OCI-LY7 (cell line): Measurements from ENCODE around the gene TRAF3. TPM values are rescaled to one million over a fixed set of nuclear protein-coding genes. Genes with fewer than 3 reads are reported as not detected.

Experiments
- BruUV-seq: library from RNA; stranded (reverse); fragments of 400-500 nt; replicated peaks from 2 replicates; lab custom pipeline; 2021; lab: Mats Ljungman, UMichigan
- CTCF ChIA-PET: fragments of 300-600 bp; sonication (Branson Sonifier 250); formaldehyde crosslinking; loops from one replicate; lab custom pipeline; 2022; ENCODE audit warnings: antibody characterized with exemption; ENCODE audit not compliant: unreplicated experiment; lab: Charles Lee
- POLR2A ChIA-PET: fragments of 300-600 bp; sonication (Branson Sonifier 250); formaldehyde crosslinking; loops from one replicate; lab custom pipeline; 2022; ENCODE audit warnings: antibody characterized with exemption; lab: Charles Lee
- DNase-seq: peaks from one replicate; pipeline ENCODE4 v3.0.0-alpha.2; 2015; ENCODE audit warnings: low spot score
- H2AFZ ChIP-seq: fragments of 200-600 bp; sonication (generic), shearing (Covaris generic); 2 replicates; pipeline ENCODE4 v1.6.1; 2014; ENCODE audit warnings: mild to moderate bottlenecking, antibody characterized with exemption, low read length, moderate library complexity
- H3K27ac ChIP-seq: fragments of 200-600 bp; sonication (generic); 2 replicates; pipeline ENCODE4 v1.5.1; 2014; ENCODE audit warnings: mixed run types, low read depth, mild to moderate bottlenecking, moderate library complexity, low read length, inconsistent platforms; ENCODE audit not compliant: poor library complexity, severe bottlenecking
- H3K36me3 ChIP-seq: fragments of 200-600 bp; sonication (generic); 2 replicates; pipeline ENCODE4 v1.6.1; 2014; ENCODE audit warnings: mild to moderate bottlenecking, antibody characterized with exemption, low read length, moderate library complexity, mixed read lengths; ENCODE audit not compliant: insufficient read depth
- H3K4me1 ChIP-seq: fragments of 200-600 bp; sonication (generic); 2 replicates; pipeline ENCODE4 v1.5.1; 2014; ENCODE audit warnings: mild to moderate bottlenecking, low read length; ENCODE audit not compliant: insufficient read depth, poor library complexity, severe bottlenecking
- H3K4me2 ChIP-seq: fragments of 200-600 bp; sonication (generic); 2 replicates; pipeline ENCODE4 v1.6.1; 2014; ENCODE audit warnings: mild to moderate bottlenecking, low read length
- H3K4me3 ChIP-seq: fragments of 200-600 bp; sonication (generic); 2 replicates; pipeline ENCODE4 v1.5.1; 2014; ENCODE audit warnings: mild to moderate bottlenecking, low read depth, low read length; ENCODE audit not compliant: poor library complexity, severe bottlenecking
- H3K79me2 ChIP-seq: fragments of 200-600 bp; sonication (generic); 2 replicates; pipeline ENCODE4 v1.6.1; 2016; ENCODE audit warnings: low read depth, mild to moderate bottlenecking, low read length, moderate library complexity, mixed read lengths; ENCODE audit not compliant: insufficient read depth
- H3K9me2 ChIP-seq: fragments of 200-600 bp; sonication (generic); 2 replicates; pipeline ENCODE4 v1.6.1; 2016; ENCODE audit warnings: mild to moderate bottlenecking, low read length, mixed read lengths; ENCODE audit not compliant: insufficient read depth
- H3K9me3 ChIP-seq: fragments of 200-600 bp; sonication (generic); 2 replicates; pipeline ENCODE4 v1.6.1; 2014; ENCODE audit warnings: mild to moderate bottlenecking, mixed run types, low read length, mixed read lengths
- H4K20me1 ChIP-seq: fragments of 200-600 bp; sonication (generic); 2 replicates; pipeline ENCODE4 v1.6.1; 2014; ENCODE audit warnings: mild to moderate bottlenecking, antibody characterized with exemption, low read length, moderate library complexity, mixed read lengths; ENCODE audit not compliant: insufficient read depth
- EZH2phosphoT487 ChIP-seq: fragments of 200-600 bp; sonication (generic); IDR thresholded peaks from 2 replicates; pipeline ENCODE4 v1.6.1; 2018; ENCODE audit warnings: low read depth, borderline replicate concordance, mild to moderate bottlenecking, mixed run types, antibody characterized with exemption, low read length, moderate library complexity, mixed read lengths
- intact Hi-C: fragments of 100-400 bp; cut with micrococcal nuclease; formaldehyde crosslinking; loops from one replicate; pipeline ENCODE4 v1.10.0; 2022; ENCODE audit not compliant: unreplicated experiment
- total RNA-seq, 2 experiments: library from RNA; depleted of rRNA in 1 of 2; stranded (reverse); fragments of >200 nt in 1 of 2; shearing (Covaris generic) in 1 of 2; gene quantifications; 2 replicates each; pipeline ENCODE4 v1.2.3, GENCODE V29; 2014 to 2022
- TF ChIP-seq, protein P1 (sequence below): fragments of 200-600 bp; sonication (generic); conservative IDR thresholded peaks from 2 replicates; pipeline ENCODE4 v1.5.1; 2014; ENCODE audit warnings: mild to moderate bottlenecking, antibody characterized with exemption, low read length, moderate library complexity, mixed read lengths

The TRAF3 gene
- total RNA-seq, 2 experiments from 2014 or later: 0.82 to 2.9 TPM

DNA sequence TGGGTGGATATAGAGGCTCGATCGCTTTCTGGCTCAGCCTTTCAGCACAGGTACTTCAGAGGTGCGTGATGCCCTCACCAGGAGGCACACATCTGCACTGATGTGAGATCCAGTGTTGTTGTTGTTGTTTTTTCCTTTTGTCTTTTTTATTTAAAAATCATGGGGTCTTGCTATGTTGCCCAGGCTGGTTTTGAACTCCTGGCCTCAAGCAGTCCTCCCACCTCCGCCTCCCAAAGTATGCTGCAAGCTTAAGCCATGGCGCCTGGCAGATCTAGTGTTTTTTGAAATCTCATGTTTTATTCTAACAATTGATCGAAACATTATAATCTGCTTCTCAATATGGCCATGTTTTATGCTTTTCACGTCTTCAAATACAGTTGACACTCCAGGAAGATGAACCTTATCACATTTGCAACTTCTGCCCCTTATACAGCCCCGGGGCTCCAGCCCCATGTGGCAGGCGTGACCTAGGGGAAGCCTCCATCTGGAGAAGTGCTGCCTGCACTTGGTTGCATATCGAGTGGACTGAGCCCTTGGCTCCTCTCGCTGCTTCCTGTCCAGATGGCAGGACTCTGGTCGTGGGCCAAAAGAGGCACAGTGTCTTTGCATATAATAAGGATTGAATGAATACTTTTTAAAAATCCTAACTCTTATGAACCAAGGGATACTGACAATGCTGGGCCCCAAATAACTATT is 71.7 kb downstream of the TRAF3 start:
- intact Hi-C loops: no loop called here
- Histone ChIP-seq H3K36me3 (no peaks in the 10 kb centered on the region), H3K4me2 (no peak overlapping the region), H3K4me3 (no peak overlapping the region), H3K4me1 (no peaks in the 10 kb centered on the region), H4K20me1 (no peaks in the 10 kb centered on the region), H3K9me2 (no peaks in the 10 kb centered on the region; the same call in 1 of the 2 replicates), H3K79me2 (no peaks in the 10 kb centered on the region), H3K9me3 (no peaks in the 10 kb centered on the region), H2AFZ (no peak overlapping the region), H3K27ac (no peak overlapping the region)
- CTCF ChIA-PET: no interaction called here
- no TSS peak for BruUV-seq
- POLR2A ChIA-PET: no interaction called here
- no peak for TF ChIP-seq EZH2phosphoT487
- TF ChIP-seq, protein P1, sequence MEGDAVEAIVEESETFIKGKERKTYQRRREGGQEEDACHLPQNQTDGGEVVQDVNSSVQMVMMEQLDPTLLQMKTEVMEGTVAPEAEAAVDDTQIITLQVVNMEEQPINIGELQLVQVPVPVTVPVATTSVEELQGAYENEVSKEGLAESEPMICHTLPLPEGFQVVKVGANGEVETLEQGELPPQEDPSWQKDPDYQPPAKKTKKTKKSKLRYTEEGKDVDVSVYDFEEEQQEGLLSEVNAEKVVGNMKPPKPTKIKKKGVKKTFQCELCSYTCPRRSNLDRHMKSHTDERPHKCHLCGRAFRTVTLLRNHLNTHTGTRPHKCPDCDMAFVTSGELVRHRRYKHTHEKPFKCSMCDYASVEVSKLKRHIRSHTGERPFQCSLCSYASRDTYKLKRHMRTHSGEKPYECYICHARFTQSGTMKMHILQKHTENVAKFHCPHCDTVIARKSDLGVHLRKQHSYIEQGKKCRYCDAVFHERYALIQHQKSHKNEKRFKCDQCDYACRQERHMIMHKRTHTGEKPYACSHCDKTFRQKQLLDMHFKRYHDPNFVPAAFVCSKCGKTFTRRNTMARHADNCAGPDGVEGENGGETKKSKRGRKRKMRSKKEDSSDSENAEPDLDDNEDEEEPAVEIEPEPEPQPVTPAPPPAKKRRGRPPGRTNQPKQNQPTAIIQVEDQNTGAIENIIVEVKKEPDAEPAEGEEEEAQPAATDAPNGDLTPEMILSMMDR: no peak
- DNase-seq: no peak

DNA sequence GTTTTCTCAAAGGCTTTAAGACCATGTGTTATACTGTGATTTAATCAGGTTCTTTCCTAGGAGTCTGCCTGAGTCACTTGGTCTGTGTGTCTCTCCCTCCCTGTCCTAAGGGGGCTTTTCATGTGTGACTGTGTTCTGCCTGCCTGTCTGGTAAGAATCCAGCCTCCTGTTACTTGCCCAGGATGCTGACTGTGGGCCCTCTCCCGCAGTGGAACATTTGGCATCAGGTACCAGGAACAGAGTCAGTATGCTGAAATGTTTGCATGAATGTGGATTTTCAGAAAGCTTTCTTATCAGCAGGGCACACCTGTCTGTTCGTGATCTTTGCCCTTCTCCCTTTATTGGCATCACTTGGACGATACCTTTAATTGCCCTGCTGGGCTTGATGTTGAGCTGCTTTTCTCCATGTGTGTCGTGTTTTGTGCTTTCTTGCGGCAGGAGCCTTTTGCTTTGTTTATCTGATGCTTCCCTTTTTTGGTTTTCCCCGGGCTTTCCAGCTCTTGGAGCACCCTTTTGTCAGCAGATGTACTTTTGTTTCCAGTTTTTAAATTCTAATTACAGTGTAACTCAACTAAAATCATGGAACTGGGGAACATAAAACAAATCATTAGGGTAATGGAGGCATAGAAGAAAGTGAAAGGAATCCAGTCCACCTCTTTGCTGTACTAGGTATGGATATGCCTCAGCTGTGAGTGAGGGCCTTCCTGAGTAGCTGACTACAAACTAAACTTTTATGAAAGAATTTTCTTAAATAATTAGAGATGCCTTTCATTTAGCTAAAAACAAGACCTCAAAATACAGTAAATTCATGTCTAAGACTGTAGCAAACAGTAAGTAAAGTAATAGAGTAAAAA is 72.5 kb downstream of the TRAF3 start:
- Histone ChIP-seq H3K4me1 (no peaks in the 10 kb centered on the region), H3K9me3 (no peaks in the 10 kb centered on the region), H3K4me2 (no peak overlapping the region), H4K20me1 (no peaks in the 10 kb centered on the region), H3K4me3 (no peak overlapping the region), H3K27ac (no peak overlapping the region), H2AFZ (no peak overlapping the region), H3K36me3 (no peaks in the 10 kb centered on the region), H3K9me2 (no peaks in the 10 kb centered on the region; the same call in 1 of the 2 replicates), H3K79me2 (no peaks in the 10 kb centered on the region)
- TF ChIP-seq, protein P1: no peak
- TF ChIP-seq EZH2phosphoT487: no peak
- intact Hi-C loops: no loop called here
- no peak for DNase-seq
- ChIA-PET CTCF (no interaction called here), POLR2A (interaction anchor here (0.6 kb wide), 1 partner anchor 549 kb away, joined by 3 read pairs; no protein-coding TSS in a partner anchor)
- no TSS peak for BruUV-seq
